Iris pigment epithelial cell (primary cell): ENCODE data around the gene SH3RF3.

Source experiments
- DNase-seq: peaks from one replicate; pipeline ENCODE4 v3.0.0-alpha.2; 2011; ENCODE audit warnings: low read depth

Gene SH3RF3

GRCh38 chr2:109437325-109438090 is 308.5 kb downstream of the SH3RF3 start:
- no peak for DNase-seq

GRCh38 chr2:109438146-109438545 is 309.1 kb downstream of the SH3RF3 start:
- no peak for DNase-seq

GRCh38 chr2:109438773-109439389 is 309.9 kb downstream of the SH3RF3 start:
- DNase-seq: peak; percentile 85

GRCh38 chr2:109439390-109439786 is 310.4 kb downstream of the SH3RF3 start:
- no peak for DNase-seq

GRCh38 chr2:109439986-109440385 is 311.0 kb downstream of the SH3RF3 start:
- DNase-seq: no peak

- DNase-seq: peak; percentile 54
Observed at GRCh38 chr2:109440499-109441156, 311.6 kb downstream of the SH3RF3 start.

GRCh38 chr2:109442715-109443319 is 313.8 kb downstream of the SH3RF3 start:
- DNase-seq: no peak

- no peak for DNase-seq
Observed at GRCh38 chr2:109444916-109445315, 315.9 kb downstream of the SH3RF3 start.

- peak; percentile 63 for DNase-seq
Observed at GRCh38 chr2:109446278-109447131, 317.5 kb downstream of the SH3RF3 start.

- peak; percentile 99 for DNase-seq
Observed at GRCh38 chr2:109447251-109447661, 318.3 kb downstream of the SH3RF3 start.

- no peak for DNase-seq
Observed at GRCh38 chr2:109447776-109448175, 318.8 kb downstream of the SH3RF3 start.

GRCh38 chr2:109448207-109448606 is 319.2 kb downstream of the SH3RF3 start:
- DNase-seq: no peak

GRCh38 chr2:109448946-109449788 is 320.2 kb downstream of the SH3RF3 start:
- no peak for DNase-seq

- DNase-seq: no peak
Observed at GRCh38 chr2:109450574-109451273, 321.7 kb downstream of the SH3RF3 start.

GRCh38 chr2:109451671-109452070 is 322.7 kb downstream of the SH3RF3 start:
- no peak for DNase-seq

GRCh38 chr2:109452318-109453305 is 323.6 kb downstream of the SH3RF3 start:
- no peak for DNase-seq

GRCh38 chr2:109453371-109453995 is 324.5 kb downstream of the SH3RF3 start:
- DNase-seq: no peak

GRCh38 chr2:109454304-109454703 is 325.3 kb downstream of the SH3RF3 start:
- no peak for DNase-seq
